ENCODE results near the gene PLXNA2.

The PLXNA2 gene

GRCh38 chr1:208203848-208204609 is 40.2 kb downstream of the PLXNA2 start:
- DNase-seq, result no peak

- no peak for DNase-seq
Measured at GRCh38 chr1:208203127-208203847, 40.9 kb downstream of the PLXNA2 start.

GRCh38 chr1:208202333-208202995 is 41.7 kb downstream of the PLXNA2 start:
- DNase-seq, result no peak

GRCh38 chr1:208201229-208201628 is 43.0 kb downstream of the PLXNA2 start:
- no peak for DNase-seq

GRCh38 chr1:208200116-208200515 is 44.1 kb downstream of the PLXNA2 start:
- no peak for DNase-seq

- DNase-seq, result no peak
Measured at GRCh38 chr1:208198236-208198635, 45.9 kb downstream of the PLXNA2 start.

- no peak for DNase-seq
Measured at GRCh38 chr1:208194944-208195343, 49.2 kb downstream of the PLXNA2 start.

- no peak for DNase-seq
Measured at GRCh38 chr1:208192995-208193394, 51.2 kb downstream of the PLXNA2 start.

GRCh38 chr1:208190784-208191183 is 53.4 kb downstream of the PLXNA2 start:
- no peak for DNase-seq

GRCh38 chr1:208189716-208190115 is 54.5 kb downstream of the PLXNA2 start:
- no peak for DNase-seq

GRCh38 chr1:208189183-208189582 is 55.0 kb downstream of the PLXNA2 start:
- no peak for DNase-seq

GRCh38 chr1:208188607-208189006 is 55.6 kb downstream of the PLXNA2 start:
- DNase-seq, result no peak

- DNase-seq, result no peak
Measured at GRCh38 chr1:208187499-208188041, 56.6 kb downstream of the PLXNA2 start.

GRCh38 chr1:208185801-208186231 is 58.4 kb downstream of the PLXNA2 start:
- no peak for DNase-seq

GRCh38 chr1:208184966-208185654 is 59.1 kb downstream of the PLXNA2 start:
- DNase-seq, result no peak

- no peak for DNase-seq
Measured at GRCh38 chr1:208183977-208184911, 59.9 kb downstream of the PLXNA2 start.

GRCh38 chr1:208182880-208183645 is 61.1 kb downstream of the PLXNA2 start:
- DNase-seq, result no peak

- DNase-seq, result no peak
Measured at GRCh38 chr1:208181364-208181763, 62.8 kb downstream of the PLXNA2 start.

- DNase-seq, result no peak
Measured at GRCh38 chr1:208180421-208180820, 63.8 kb downstream of the PLXNA2 start.

- DNase-seq, result no peak
Measured at GRCh38 chr1:208179961-208180409, 64.2 kb downstream of the PLXNA2 start.
